GM12872 (cell line): ENCODE data around the gene ERICH2.

Experiments used
- TF ChIP-seq, protein P1 (sequence below): IDR thresholded peaks from 3 replicates; pipeline ENCODE4 v1.5.1; 2011; ENCODE audit warnings: low read depth, mild to moderate bottlenecking, low read length, moderate library complexity; ENCODE audit not compliant: insufficient read depth

The ERICH2 gene

DNA sequence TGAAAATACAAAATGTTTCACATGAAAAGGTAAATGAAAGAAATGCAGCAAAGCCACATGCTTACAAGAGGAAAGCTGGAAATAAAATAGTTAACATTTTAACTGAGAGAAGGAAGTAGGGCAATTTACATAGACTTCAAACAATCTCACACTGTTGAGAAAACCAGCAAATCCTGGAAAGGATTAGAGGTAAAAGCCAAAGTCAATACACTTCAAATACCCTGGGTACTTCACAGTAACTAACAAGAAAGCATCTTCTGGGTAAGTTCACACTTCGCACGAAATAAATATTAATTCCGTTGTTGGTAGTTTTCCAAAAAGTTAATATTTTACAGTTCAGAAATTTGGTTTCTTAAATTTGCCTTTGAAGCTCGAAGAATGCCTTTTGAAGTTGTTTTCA lies 3.5 kb upstream of the ERICH2 start:
- TF ChIP-seq, protein P1, sequence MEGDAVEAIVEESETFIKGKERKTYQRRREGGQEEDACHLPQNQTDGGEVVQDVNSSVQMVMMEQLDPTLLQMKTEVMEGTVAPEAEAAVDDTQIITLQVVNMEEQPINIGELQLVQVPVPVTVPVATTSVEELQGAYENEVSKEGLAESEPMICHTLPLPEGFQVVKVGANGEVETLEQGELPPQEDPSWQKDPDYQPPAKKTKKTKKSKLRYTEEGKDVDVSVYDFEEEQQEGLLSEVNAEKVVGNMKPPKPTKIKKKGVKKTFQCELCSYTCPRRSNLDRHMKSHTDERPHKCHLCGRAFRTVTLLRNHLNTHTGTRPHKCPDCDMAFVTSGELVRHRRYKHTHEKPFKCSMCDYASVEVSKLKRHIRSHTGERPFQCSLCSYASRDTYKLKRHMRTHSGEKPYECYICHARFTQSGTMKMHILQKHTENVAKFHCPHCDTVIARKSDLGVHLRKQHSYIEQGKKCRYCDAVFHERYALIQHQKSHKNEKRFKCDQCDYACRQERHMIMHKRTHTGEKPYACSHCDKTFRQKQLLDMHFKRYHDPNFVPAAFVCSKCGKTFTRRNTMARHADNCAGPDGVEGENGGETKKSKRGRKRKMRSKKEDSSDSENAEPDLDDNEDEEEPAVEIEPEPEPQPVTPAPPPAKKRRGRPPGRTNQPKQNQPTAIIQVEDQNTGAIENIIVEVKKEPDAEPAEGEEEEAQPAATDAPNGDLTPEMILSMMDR, result no peak

DNA sequence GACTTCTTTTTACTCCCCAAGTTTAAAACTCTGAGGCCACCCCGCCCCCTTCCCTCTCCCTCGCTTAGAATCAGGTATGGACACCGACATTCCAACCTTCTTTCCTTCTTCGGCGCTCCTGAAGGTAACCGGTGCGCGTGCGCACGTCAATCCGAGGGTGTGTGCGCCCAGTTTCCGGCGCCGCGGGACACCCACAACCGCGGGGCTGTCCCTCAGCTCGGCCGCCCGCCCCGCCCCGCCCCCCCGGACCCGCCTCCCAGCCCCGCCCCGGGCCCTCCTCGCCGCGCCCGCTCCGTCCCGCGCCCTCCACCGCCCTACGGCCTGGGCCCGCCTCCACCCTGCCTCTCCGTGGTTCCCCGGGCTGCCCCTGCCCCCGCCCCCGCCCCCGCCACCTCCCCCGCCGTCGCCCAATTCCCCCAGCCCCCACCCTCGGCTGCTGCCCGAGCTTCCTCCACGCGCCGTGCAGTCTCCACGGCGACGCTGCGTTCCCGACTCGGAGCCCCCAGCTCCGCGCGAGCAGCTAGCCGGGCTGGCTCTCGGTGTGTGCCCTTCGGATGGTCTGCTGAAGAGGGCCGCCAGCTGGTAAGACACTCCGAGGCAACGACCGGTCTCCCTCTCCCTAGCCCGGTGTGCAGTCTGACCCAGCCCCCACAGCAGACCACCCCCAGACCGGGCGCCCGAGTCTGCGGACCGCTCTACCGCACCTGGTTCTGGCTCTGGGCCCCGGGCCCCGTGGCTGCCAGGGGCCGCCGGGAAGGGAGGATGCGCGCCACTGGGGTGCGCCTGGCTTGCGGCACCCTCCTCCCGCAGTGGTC lies 635 bp downstream of the ERICH2 start:
- TF ChIP-seq, protein P1, result no peak

DNA sequence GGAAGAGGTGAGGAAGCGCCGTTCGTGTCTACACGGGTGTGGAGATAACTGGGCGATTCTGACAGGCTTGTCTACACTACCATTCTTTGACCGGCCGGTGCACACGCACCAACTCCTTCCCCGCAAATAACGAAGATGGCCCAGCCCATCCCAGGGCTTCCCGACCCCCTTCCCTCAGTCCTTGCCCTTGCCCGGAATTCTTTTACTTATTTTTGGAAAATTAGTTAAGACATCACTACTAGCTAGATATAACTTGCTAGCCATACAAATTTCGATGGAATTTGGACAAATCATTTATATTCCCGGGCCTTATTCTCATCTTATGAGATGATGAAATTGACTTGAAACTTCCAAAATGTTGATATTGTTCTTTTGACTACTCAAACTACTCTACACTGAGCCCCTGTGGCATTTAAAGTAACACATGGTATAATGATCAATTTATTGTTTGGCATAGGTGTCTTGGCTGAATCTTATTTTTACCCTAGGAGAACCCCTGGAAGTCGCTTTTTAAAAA lies 1.3 kb downstream of the ERICH2 start:
- TF ChIP-seq, protein P1, result no peak

DNA sequence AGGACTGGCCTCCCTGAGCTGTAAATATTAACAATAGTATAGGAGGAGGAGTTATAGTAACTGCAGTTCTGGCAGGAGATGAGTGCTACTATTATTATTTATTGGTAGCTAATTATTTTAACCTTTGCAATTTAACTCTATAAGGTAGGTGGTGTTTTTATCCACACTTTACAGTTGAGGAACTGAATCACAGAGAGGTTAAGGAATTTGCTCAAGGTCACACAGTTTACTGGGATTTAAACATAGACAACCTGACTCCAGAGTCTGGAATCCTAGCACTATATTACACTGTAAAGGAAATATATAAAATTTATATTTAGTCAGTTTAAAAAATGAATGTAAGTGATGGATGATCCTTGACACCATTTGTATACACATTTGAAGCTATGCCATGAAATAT lies 2.1 kb downstream of the ERICH2 start:
- TF ChIP-seq, protein P1, result no peak

DNA sequence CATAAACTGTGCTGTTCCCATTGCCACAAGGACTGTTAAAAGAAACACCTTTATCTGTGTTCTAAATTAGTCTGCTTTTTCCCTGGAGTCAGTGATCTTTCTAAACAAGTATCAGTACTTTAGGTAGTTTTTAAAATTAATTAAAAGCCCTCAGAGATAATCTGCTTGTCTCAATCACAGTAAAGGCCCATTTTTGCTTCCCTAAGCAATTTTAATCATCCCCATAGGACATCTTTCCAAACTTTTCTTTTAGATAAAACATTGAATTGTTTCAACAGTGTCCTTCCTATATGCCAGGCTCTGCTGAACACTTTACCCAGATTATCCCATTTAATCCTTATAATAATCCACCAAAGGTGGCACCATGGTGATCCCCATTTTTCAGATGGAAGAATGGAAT lies 3.9 kb downstream of the ERICH2 start:
- TF ChIP-seq, protein P1, result no peak

DNA sequence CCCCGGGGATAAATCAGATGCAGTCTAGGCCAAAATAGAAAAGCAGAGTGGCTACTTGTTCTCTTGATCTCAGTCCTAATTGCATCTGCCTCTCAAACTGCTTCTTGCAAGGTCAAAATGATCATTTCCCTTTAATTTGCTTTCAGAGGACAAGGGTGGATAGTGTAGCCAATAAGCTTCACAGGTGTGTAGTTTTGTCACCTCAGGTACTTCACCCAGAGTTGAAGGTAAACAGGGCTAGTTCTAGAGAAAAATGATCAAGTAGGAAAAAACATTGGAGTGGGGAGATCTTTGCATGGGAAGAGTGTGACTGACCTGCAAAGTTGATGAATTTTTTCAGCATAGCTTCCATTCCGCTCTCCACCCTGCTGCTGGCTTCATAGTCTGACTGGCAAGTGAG lies 8.7 kb downstream of the ERICH2 start:
- TF ChIP-seq, protein P1, result no peak

DNA sequence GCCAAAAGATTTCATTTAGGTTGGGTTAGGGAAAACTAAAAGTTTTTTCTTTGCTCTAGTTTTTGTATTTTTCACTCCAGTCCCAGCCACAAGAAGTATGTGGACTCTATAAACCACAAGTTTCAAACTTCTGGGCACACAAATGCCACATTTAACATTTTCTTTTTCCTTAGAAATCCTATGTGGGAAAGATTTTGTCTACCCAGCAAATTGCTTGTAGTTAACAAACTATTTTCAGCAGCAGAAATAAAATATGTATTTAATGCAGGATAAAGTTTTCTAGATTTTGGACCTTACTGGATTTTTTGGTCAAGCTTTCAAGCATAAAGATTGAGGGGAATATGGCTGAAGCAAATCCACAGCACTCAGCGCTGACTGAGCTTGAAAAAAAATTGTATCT lies 9.1 kb downstream of the ERICH2 start:
- TF ChIP-seq, protein P1, result no peak
